K562 (cell line): ENCODE data around the gene C1orf167. TPM values are rescaled to one million over a fixed set of nuclear protein-coding genes. Genes with fewer than 3 reads are reported as not detected.

Experiments
- ATF1 ChIP-seq, 2 experiments: fragments of 450-650 bp in 1 of 2; IDR thresholded peaks; 2 replicates each; pipeline ENCODE4 v1.6.1; 2016; ENCODE audit warnings: missing compliant biosample characterization in 1 of 2, missing genetic modification characterization in 1 of 2
- ATF6 ChIP-seq: sonication (generic); formaldehyde crosslinking; IDR thresholded peaks from 2 replicates; pipeline ENCODE4 v1.4.0; 2020; ENCODE audit warnings: mild to moderate bottlenecking, missing genetic modification reagents
- COPS2 ChIP-seq: fragments of 450-650 bp; conservative IDR thresholded peaks from 2 replicates; pipeline ENCODE4 v1.6.1; 2016; ENCODE audit warnings: mild to moderate bottlenecking, moderate library complexity
- CREM ChIP-seq: IDR thresholded peaks from 2 replicates; pipeline ENCODE4 v1.6.1; 2014; ENCODE audit warnings: antibody characterized with exemption, low read depth
- DLX4 ChIP-seq: fragments of 250-450 bp; sonication (Bioruptor Pico); IDR thresholded peaks from 2 replicates; pipeline ENCODE4 v1.6.1; 2021; ENCODE audit warnings: mild to moderate bottlenecking
- GATAD2A ChIP-seq: fragments of 450-650 bp; IDR thresholded peaks from 2 replicates; pipeline ENCODE4 v1.6.1; 2017
- KAT8 ChIP-seq: fragments of 450-650 bp; IDR thresholded peaks from 2 replicates; pipeline ENCODE4 v1.6.1; 2016; ENCODE audit warnings: low read depth, mild to moderate bottlenecking
- LARP7 ChIP-seq: fragments of 450-650 bp; IDR thresholded peaks from 2 replicates; pipeline ENCODE4 v1.6.1; 2016
- MAFG ChIP-seq: fragments of 450-650 bp; conservative IDR thresholded peaks from 2 replicates; pipeline ENCODE4 v1.6.1; 2016; ENCODE audit warnings: missing genetic modification characterization, missing compliant biosample characterization
- MEF2A ChIP-seq: IDR thresholded peaks from 2 replicates; pipeline ENCODE4 v1.6.1; 2011; ENCODE audit warnings: low read depth, mild to moderate bottlenecking, low read length, moderate library complexity; ENCODE audit not compliant: control insufficient read depth
- MIER1 ChIP-seq: fragments of 450-650 bp; IDR thresholded peaks from 2 replicates; pipeline ENCODE4 v1.6.1; 2016; ENCODE audit warnings: antibody characterized with exemption, mild to moderate bottlenecking, low read depth
- MYNN ChIP-seq, 2 experiments: sonication (generic); formaldehyde crosslinking in 1 of 2; IDR thresholded peaks; 2 replicates each; pipeline versions ENCODE4 v1.5.0 to v1.6.1; 2016 to 2020; ENCODE audit warnings: antibody characterized with exemption in 1 of 2, missing genetic modification reagents in 1 of 2
- NR0B1 ChIP-seq: fragments of 450-650 bp; IDR thresholded peaks from one replicate; pipeline ENCODE4 v1.6.1; 2018; ENCODE audit warnings: mild to moderate bottlenecking, moderate library complexity; ENCODE audit not compliant: partially characterized antibody
- RFX1 ChIP-seq: fragments of 450-650 bp; IDR thresholded peaks from 2 replicates; pipeline ENCODE4 v1.6.1; 2016; ENCODE audit warnings: mild to moderate bottlenecking, moderate library complexity
- SMAD4 ChIP-seq: fragments of 250-450 bp; sonication (Bioruptor Pico); conservative IDR thresholded peaks from 2 replicates; pipeline ENCODE4 v1.8.0; 2021; ENCODE audit warnings: inconsistent platforms, mild to moderate bottlenecking, moderate library complexity
- THAP12 ChIP-seq: fragments of 250-450 bp; sonication (Bioruptor Pico); IDR thresholded peaks from 2 replicates; pipeline ENCODE4 v1.9.0; 2021; ENCODE audit warnings: mild to moderate bottlenecking, inconsistent platforms
- ZNF12 ChIP-seq: sonication (generic); formaldehyde crosslinking; IDR thresholded peaks from 2 replicates; pipeline ENCODE4 v1.4.0; 2020; ENCODE audit warnings: mild to moderate bottlenecking, missing genetic modification reagents
- ZNF717 ChIP-seq: fragments of 250-450 bp; sonication (Bioruptor Pico); IDR thresholded peaks from 2 replicates; pipeline ENCODE4 v1.5.0; 2021
- ZNF75A ChIP-seq: fragments of 450-650 bp; formaldehyde crosslinking; IDR thresholded peaks from 2 replicates; pipeline ENCODE4 v1.4.0; 2020; ENCODE audit warnings: mild to moderate bottlenecking
- polyA plus RNA-seq, 8 experiments: library from polyadenylated mRNA; depleted of rRNA in 4 of 8; stranded (reverse) in 5 of 8; unstranded in 3 of 8; fragments of >200 nt; fragmentation: Nextera tagmentation in 2 of 8; fragmentation: Illumina TruSeq in 1 of 8; extraction: Ambion mirVana in 2 of 8; extraction: Trizol in 1 of 8; gene quantifications; 2 replicates each; pipeline versions ENCODE4 v1.2.1 to v1.2.3, GENCODE V29; 2011 to 2014; ENCODE audit warnings: inconsistent platforms in 1 of 8, missing spikeins in 1 of 8
- total RNA-seq, 7 experiments: library from RNA; depleted of rRNA in 6 of 7; stranded (reverse); fragments of >200 nt in 6 of 7; fragmentation: Illumina TruSeq in 2 of 7; extraction: Trizol in 2 of 7; gene quantifications; 2 replicates each; pipeline versions ENCODE4 v1.2.1 to v1.2.3, GENCODE V29; 2011 to 2021; ENCODE audit warnings: low replicate concordance in 1 of 7
- TF ChIP-seq, protein P1 (sequence below): sonication (generic); formaldehyde crosslinking; IDR thresholded peaks from 2 replicates; pipeline ENCODE4 v1.8.1; 2023; ENCODE audit warnings: mild to moderate bottlenecking, missing genetic modification reagents

The C1orf167 gene
- total and polyA plus RNA-seq, 9 of the 15 experiments (the other 6 are each of a cell fraction or from before 2014, with no cell fraction given): 0.22 to 0.86 (median 0.31) TPM; not detected in 2

- TF ChIP-seq THAP12 (CRISPR knock-in tag) (peak; percentile 37; the same call in 1 of the 2 replicates), ATF1 (CRISPR knock-in tag; IDR thresholded peaks at IDR 0.05) (no peak), ATF1 (tag; IDR thresholded peaks at IDR 0.05) (peak; percentile 47), CREM (peak; percentile 51; the same call in 1 of the 2 replicates), ATF6 (no peak), NR0B1 (no peak), MAFG (tag) (peak; percentile 64), MIER1 (no peak), KAT8 (no peak), MEF2A (no peak), COPS2 (no peak), ZNF75A (CRISPR knock-in tag) (no peak), GATAD2A (peak; percentile 77; the same call in 1 of the 2 replicates), MYNN (IDR thresholded peaks at IDR 0.05) (peak; percentile 48; the same call in 1 of the 2 replicates), MYNN (CRISPR knock-in tag; IDR thresholded peaks at IDR 0.05) (no peak), ZNF717 (no peak), LARP7 (peak; percentile 96), ZNF12 (CRISPR knock-in tag) (no peak), DLX4 (CRISPR knock-in tag) (no peak), RFX1 (peak; percentile 99), SMAD4 (CRISPR knock-in tag) (no peak)
- TF ChIP-seq, protein P1, sequence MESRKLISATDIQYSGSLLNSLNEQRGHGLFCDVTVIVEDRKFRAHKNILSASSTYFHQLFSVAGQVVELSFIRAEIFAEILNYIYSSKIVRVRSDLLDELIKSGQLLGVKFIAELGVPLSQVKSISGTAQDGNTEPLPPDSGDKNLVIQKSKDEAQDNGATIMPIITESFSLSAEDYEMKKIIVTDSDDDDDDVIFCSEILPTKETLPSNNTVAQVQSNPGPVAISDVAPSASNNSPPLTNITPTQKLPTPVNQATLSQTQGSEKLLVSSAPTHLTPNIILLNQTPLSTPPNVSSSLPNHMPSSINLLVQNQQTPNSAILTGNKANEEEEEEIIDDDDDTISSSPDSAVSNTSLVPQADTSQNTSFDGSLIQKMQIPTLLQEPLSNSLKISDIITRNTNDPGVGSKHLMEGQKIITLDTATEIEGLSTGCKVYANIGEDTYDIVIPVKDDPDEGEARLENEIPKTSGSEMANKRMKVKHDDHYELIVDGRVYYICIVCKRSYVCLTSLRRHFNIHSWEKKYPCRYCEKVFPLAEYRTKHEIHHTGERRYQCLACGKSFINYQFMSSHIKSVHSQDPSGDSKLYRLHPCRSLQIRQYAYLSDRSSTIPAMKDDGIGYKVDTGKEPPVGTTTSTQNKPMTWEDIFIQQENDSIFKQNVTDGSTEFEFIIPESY (CRISPR knock-in tag): peak; percentile 77
Observed at GRCh38 chr1:11735854-11736745, 25.9 kb upstream of the C1orf167 start, which contains the start of gene AGTRAP (continued).
